MM.1S (cell line): ENCODE data around the gene PKP4.

Experiments
- DNase-seq: peaks from one replicate; pipeline ENCODE4 v3.0.0-alpha.2; 2015
- H2AFZ ChIP-seq: fragments of 300-600 bp; sonication (generic); 2 replicates; pipeline ENCODE4 v1.6.0; 2016; ENCODE audit warnings: antibody characterized with exemption, low read length
- H3F3A ChIP-seq: fragments of 300-600 bp; sonication (generic); 2 replicates; pipeline ENCODE4 v1.6.1; 2016; ENCODE audit warnings: mild to moderate bottlenecking, antibody characterized with exemption, low read length, moderate library complexity, mixed read lengths; ENCODE audit not compliant: insufficient read depth
- H3K27ac ChIP-seq: fragments of 300-600 bp; sonication (generic); 2 replicates; pipeline ENCODE4 v1.5.1; 2016; ENCODE audit warnings: mild to moderate bottlenecking, low read length
- H3K27me3 ChIP-seq: fragments of 300-600 bp; sonication (generic); replicated peaks from 2 replicates; pipeline ENCODE4 v1.6.0; 2016; ENCODE audit warnings: low read length; ENCODE audit not compliant: insufficient read depth
- H3K36me3 ChIP-seq: fragments of 300-600 bp; sonication (generic); replicated peaks from 2 replicates; pipeline ENCODE4 v1.6.1; 2016; ENCODE audit warnings: mild to moderate bottlenecking, low read length, mixed read lengths; ENCODE audit not compliant: insufficient read depth
- H3K4me1 ChIP-seq: fragments of 300-600 bp; sonication (generic); 2 replicates; pipeline ENCODE4 v1.6.1; 2016; ENCODE audit warnings: low read length, mixed read lengths
- H3K4me2 ChIP-seq: fragments of 300-600 bp; sonication (generic); 2 replicates; pipeline ENCODE4 v1.6.0; 2016; ENCODE audit warnings: low read depth, low read length
- H3K4me3 ChIP-seq: fragments of 300-600 bp; sonication (generic); 2 replicates; pipeline ENCODE4 v1.5.1; 2016; ENCODE audit warnings: low read length, mixed read lengths
- H3K79me2 ChIP-seq: fragments of 300-600 bp; sonication (generic); 2 replicates; pipeline ENCODE4 v1.6.1; 2016; ENCODE audit warnings: mixed run types, low read length, mixed read lengths
- H3K9ac ChIP-seq: fragments of 300-600 bp; sonication (generic); 2 replicates; pipeline ENCODE4 v1.6.1; 2016; ENCODE audit warnings: low read length, mixed read lengths
- H3K9me2 ChIP-seq: fragments of 300-600 bp; sonication (generic); replicated peaks from 2 replicates; pipeline ENCODE4 v1.6.1; 2016; ENCODE audit warnings: mild to moderate bottlenecking, low read length, mixed read lengths; ENCODE audit not compliant: insufficient read depth
- H3K9me3 ChIP-seq: fragments of 300-600 bp; sonication (generic); replicated peaks from 2 replicates; pipeline ENCODE4 v1.6.1; 2016; ENCODE audit warnings: mild to moderate bottlenecking, low read length, mixed read lengths; ENCODE audit not compliant: insufficient read depth
- H4K20me1 ChIP-seq: fragments of 300-600 bp; sonication (generic); 2 replicates; pipeline ENCODE4 v1.6.1; 2016; ENCODE audit warnings: mild to moderate bottlenecking, low read length, moderate library complexity, mixed read lengths; ENCODE audit not compliant: insufficient read depth
- EZH2 ChIP-seq: fragments of 300-600 bp; sonication (generic); optimal IDR thresholded peaks from 2 replicates; pipeline ENCODE3; 2017; ENCODE audit warnings: low read depth, mild to moderate bottlenecking, antibody characterized with exemption, low read length, mixed read lengths
- EZH2phosphoT487 ChIP-seq: fragments of 300-600 bp; sonication (generic); IDR thresholded peaks from 2 replicates; pipeline ENCODE4 v1.6.1; 2018; ENCODE audit warnings: antibody characterized with exemption, low read length
- TF ChIP-seq, protein P1 (sequence below): fragments of 300-600 bp; sonication (generic); IDR thresholded peaks from 2 replicates; pipeline ENCODE4 v1.5.1; 2016; ENCODE audit warnings: antibody characterized with exemption, low read length, mixed read lengths

PKP4 gene

DNA sequence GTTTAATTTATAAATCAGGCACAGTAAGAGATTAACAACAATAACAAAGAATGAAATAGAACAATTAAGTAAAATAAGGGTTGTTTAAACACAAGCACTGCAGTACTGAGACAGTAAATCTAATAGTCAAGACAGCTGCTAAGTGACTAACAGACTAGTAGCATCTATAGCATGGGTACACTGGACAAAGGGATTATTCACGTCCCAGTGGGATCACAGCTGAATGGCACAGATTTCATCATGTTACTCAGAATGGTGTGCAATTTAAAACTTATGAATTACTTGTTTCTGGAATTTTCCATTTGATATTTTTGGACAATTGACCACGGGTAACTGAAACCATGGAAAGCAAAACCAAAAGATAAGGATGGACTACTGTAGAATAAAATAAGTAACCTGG is 176.5 kb downstream of the PKP4 start:
- Histone ChIP-seq H4K20me1 (no peaks in the 10 kb centered on the region), H3K79me2 (no peaks in the 10 kb centered on the region), H3K9me2 (no peaks in the 10 kb centered on the region), H3K4me2 (no peak overlapping the region), H3K4me3 (no peak overlapping the region), H3K36me3 (peaks cover 4% of the 10 kb centered on the region; the same call in 1 of the 2 replicates), H3K4me1 (no peaks in the 10 kb centered on the region), H3K9ac (no peak overlapping the region), H3K27me3 (no peaks in the 10 kb centered on the region), H3K9me3 (no peaks in the 10 kb centered on the region), H2AFZ (no peak overlapping the region), H3K27ac (no peak overlapping the region), H3F3A (no peaks in the 10 kb centered on the region)
- no peak for DNase-seq
- TF ChIP-seq EZH2phosphoT487 (no peak), EZH2 (no peak)
- TF ChIP-seq, protein P1, sequence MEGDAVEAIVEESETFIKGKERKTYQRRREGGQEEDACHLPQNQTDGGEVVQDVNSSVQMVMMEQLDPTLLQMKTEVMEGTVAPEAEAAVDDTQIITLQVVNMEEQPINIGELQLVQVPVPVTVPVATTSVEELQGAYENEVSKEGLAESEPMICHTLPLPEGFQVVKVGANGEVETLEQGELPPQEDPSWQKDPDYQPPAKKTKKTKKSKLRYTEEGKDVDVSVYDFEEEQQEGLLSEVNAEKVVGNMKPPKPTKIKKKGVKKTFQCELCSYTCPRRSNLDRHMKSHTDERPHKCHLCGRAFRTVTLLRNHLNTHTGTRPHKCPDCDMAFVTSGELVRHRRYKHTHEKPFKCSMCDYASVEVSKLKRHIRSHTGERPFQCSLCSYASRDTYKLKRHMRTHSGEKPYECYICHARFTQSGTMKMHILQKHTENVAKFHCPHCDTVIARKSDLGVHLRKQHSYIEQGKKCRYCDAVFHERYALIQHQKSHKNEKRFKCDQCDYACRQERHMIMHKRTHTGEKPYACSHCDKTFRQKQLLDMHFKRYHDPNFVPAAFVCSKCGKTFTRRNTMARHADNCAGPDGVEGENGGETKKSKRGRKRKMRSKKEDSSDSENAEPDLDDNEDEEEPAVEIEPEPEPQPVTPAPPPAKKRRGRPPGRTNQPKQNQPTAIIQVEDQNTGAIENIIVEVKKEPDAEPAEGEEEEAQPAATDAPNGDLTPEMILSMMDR = no peak

DNA sequence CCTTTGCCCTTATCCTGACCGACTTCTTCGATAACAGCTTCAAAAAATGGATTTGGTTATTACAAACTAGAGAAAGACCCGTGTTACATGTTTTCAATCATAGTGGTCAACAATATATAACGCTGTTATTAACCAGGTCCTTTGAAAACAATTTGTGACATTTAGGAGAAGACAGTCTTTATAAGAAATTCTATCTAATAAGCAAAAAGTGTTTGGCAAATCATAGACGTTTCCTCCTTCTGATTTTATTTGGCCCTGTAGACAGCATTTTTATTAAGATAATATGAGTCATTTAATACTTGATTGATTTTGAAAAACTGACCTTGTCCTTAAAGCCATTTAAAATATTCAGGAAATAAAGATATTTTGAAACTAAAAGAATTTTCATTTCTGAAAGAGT is 177.9 kb downstream of the PKP4 start:
- Histone ChIP-seq H3K36me3 (peaks cover 4% of the 10 kb centered on the region; the same call in 1 of the 2 replicates), H3K4me3 (no peak overlapping the region), H2AFZ (no peak overlapping the region), H4K20me1 (no peaks in the 10 kb centered on the region), H3K27me3 (no peaks in the 10 kb centered on the region), H3K79me2 (no peaks in the 10 kb centered on the region), H3K4me1 (no peaks in the 10 kb centered on the region), H3K27ac (no peak overlapping the region), H3K9me3 (no peaks in the 10 kb centered on the region), H3K4me2 (no peak overlapping the region), H3K9me2 (no peaks in the 10 kb centered on the region), H3F3A (no peaks in the 10 kb centered on the region), H3K9ac (no peak overlapping the region)
- TF ChIP-seq EZH2 = no peak
- TF ChIP-seq, protein P1 = no peak
- TF ChIP-seq EZH2phosphoT487 = no peak
- DNase-seq = no peak

DNA sequence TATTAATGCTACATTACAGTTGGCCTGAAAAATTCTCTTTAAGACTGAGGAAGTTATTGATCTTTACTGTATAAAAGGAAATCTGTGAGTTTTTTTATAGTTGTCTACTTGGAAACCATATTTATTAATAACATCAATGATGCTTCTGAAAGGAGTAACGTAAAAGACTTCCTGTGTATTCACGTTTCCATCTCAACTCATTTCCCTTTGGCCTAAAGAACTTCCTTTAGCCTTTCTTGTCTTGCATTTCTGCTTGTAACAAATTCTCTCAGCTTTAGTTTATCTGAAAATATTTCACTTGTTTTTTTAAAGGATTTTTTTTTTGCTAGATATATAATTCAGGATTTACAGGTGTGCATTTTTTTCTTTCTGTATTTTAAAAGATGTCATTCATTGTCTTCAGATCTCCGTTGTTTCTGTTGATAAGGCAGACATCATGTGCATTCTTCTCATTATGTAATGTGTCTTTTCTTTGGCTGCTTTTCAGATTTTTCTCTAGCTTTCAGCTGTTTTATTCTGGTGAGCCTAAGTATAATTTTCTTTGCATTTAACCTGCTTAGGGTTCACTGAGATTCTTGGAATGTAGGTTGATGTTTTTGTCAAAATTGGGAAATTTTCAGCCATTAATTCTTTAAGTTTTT is 179.3 kb downstream of the PKP4 start:
- TF ChIP-seq EZH2 = no peak
- TF ChIP-seq, protein P1 = no peak
- no peak for TF ChIP-seq EZH2phosphoT487
- Histone ChIP-seq H3K27me3 (no peaks in the 10 kb centered on the region), H3K9me2 (no peaks in the 10 kb centered on the region), H3K9ac (no peak overlapping the region), H3K4me1 (no peaks in the 10 kb centered on the region), H3K4me3 (no peak overlapping the region), H3K79me2 (no peaks in the 10 kb centered on the region), H3K27ac (no peak overlapping the region), H2AFZ (no peak overlapping the region), H3K9me3 (no peaks in the 10 kb centered on the region), H3K4me2 (no peak overlapping the region), H3K36me3 (peaks cover 4% of the 10 kb centered on the region; the same call in 1 of the 2 replicates), H3F3A (no peaks in the 10 kb centered on the region), H4K20me1 (no peaks in the 10 kb centered on the region)
- no peak for DNase-seq
